Measurements from ENCODE around the gene SLC29A1. TPM values are rescaled to one million over a fixed set of nuclear protein-coding genes. Genes with fewer than 3 reads are reported as not detected.

SLC29A1 gene
- total and polyA plus RNA-seq, 9 of the 15 experiments (the other 6 are each of a cell fraction or from before 2014, with no cell fraction given), result 18.9 to 170 (median 57.7) TPM

DNA sequence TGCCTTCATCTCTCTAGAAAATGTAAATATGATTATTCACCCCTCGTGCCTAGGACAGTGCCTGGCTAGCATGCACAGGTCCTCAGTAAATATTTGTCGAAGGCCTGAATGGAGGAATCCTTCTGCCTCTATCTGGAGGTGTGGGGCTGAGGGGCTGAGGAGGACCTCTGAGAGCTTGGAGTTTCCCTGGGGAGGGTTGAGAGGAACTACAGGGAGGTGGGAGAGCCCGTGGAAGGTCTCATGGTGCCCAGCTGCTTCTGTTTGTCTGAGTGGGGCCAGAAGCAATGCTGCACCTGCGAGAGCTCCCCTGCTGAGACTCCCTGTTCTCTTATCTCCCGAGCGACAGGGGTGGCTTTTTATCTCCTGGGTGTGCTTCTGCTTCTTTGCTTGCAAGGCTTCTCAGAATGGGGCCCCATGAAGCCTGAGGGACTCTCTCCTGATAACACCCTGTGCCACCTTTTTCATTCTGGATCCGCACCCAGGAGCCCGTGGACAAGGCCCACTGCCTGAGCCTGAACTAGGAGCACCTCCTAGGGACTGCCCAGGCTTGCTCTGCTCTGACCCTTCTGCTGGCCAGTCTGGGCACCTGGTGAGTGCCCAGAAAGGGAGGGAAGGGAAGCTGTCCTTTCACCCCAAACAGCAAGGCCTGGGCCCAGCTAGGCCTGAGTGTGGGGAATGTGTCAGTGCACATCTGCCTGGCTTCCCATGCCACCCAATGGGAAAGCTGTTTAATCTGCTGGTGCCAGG lies 2.4 kb downstream of the SLC29A1 start (continued):
- TF ChIP-seq PHF8 (IDR thresholded peaks at IDR 0.05; ENCODE audit: borderline replicate concordance, low read length), result peak; percentile 16; the same call in 1 of the 2 replicates
- TF ChIP-seq MTA3 (IDR thresholded peaks at IDR 0.05; ENCODE audit: borderline replicate concordance), result peak; percentile 82; the same call in 1 of the 2 replicates
- TF ChIP-seq SP1 (CRISPR knock-in tag; IDR thresholded peaks at IDR 0.05), result no peak
- TF ChIP-seq, protein P1, sequence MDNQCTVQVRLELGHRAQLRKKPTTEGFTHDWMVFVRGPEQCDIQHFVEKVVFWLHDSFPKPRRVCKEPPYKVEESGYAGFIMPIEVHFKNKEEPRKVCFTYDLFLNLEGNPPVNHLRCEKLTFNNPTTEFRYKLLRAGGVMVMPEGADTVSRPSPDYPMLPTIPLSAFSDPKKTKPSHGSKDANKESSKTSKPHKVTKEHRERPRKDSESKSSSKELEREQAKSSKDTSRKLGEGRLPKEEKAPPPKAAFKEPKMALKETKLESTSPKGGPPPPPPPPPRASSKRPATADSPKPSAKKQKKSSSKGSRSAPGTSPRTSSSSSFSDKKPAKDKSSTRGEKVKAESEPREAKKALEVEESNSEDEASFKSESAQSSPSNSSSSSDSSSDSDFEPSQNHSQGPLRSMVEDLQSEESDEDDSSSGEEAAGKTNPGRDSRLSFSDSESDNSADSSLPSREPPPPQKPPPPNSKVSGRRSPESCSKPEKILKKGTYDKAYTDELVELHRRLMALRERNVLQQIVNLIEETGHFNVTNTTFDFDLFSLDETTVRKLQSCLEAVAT (IDR thresholded peaks at IDR 0.05), result 0 out of 4 replicates have a peak, but pooled peaks of 1 of the 2 experiments have one; percentile 35
- TF ChIP-seq, protein P2, sequence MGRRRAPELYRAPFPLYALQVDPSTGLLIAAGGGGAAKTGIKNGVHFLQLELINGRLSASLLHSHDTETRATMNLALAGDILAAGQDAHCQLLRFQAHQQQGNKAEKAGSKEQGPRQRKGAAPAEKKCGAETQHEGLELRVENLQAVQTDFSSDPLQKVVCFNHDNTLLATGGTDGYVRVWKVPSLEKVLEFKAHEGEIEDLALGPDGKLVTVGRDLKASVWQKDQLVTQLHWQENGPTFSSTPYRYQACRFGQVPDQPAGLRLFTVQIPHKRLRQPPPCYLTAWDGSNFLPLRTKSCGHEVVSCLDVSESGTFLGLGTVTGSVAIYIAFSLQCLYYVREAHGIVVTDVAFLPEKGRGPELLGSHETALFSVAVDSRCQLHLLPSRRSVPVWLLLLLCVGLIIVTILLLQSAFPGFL (CRISPR knock-in tag; IDR thresholded peaks at IDR 0.05), result no peak
- TF ChIP-seq ZNF354B (CRISPR knock-in tag; IDR thresholded peaks at IDR 0.05), result no peak
- peak; percentile 99 for TF ChIP-seq CBFA2T3 (IDR thresholded peaks at IDR 0.05)
- no peak for TF ChIP-seq HNRNPLL (IDR thresholded peaks at IDR 0.05; ENCODE audit: low read depth, low read length, poor library complexity, severe bottlenecking)
- no peak for TF ChIP-seq ADNP (tag; IDR thresholded peaks at IDR 0.05)
- TF ChIP-seq SRSF3 (IDR thresholded peaks at IDR 0.05; ENCODE audit: insufficient read depth, low read length), result no peak
- TF ChIP-seq, protein P3, sequence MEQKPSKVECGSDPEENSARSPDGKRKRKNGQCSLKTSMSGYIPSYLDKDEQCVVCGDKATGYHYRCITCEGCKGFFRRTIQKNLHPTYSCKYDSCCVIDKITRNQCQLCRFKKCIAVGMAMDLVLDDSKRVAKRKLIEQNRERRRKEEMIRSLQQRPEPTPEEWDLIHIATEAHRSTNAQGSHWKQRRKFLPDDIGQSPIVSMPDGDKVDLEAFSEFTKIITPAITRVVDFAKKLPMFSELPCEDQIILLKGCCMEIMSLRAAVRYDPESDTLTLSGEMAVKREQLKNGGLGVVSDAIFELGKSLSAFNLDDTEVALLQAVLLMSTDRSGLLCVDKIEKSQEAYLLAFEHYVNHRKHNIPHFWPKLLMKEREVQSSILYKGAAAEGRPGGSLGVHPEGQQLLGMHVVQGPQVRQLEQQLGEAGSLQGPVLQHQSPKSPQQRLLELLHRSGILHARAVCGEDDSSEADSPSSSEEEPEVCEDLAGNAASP (IDR thresholded peaks at IDR 0.05), result no peak
- no peak for TF ChIP-seq NELFE (IDR thresholded peaks at IDR 0.05; ENCODE audit: insufficient read depth, insufficient read length)
- TF ChIP-seq, protein P4, sequence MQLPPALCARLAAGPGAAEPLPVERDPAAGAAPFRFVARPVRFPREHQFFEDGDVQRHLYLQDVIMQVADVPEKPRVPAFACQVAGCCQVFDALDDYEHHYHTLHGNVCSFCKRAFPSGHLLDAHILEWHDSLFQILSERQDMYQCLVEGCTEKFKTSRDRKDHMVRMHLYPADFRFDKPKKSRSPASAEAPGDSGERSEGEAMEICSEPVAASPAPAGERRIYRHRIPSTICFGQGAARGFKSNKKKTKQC (CRISPR knock-in tag; IDR thresholded peaks at IDR 0.05), result no peak; the same call in 1 of the 2 replicates
- TF ChIP-seq C11orf30 (IDR thresholded peaks at IDR 0.05; ENCODE audit: low read depth), result no peak
- TF ChIP-seq, protein P5, sequence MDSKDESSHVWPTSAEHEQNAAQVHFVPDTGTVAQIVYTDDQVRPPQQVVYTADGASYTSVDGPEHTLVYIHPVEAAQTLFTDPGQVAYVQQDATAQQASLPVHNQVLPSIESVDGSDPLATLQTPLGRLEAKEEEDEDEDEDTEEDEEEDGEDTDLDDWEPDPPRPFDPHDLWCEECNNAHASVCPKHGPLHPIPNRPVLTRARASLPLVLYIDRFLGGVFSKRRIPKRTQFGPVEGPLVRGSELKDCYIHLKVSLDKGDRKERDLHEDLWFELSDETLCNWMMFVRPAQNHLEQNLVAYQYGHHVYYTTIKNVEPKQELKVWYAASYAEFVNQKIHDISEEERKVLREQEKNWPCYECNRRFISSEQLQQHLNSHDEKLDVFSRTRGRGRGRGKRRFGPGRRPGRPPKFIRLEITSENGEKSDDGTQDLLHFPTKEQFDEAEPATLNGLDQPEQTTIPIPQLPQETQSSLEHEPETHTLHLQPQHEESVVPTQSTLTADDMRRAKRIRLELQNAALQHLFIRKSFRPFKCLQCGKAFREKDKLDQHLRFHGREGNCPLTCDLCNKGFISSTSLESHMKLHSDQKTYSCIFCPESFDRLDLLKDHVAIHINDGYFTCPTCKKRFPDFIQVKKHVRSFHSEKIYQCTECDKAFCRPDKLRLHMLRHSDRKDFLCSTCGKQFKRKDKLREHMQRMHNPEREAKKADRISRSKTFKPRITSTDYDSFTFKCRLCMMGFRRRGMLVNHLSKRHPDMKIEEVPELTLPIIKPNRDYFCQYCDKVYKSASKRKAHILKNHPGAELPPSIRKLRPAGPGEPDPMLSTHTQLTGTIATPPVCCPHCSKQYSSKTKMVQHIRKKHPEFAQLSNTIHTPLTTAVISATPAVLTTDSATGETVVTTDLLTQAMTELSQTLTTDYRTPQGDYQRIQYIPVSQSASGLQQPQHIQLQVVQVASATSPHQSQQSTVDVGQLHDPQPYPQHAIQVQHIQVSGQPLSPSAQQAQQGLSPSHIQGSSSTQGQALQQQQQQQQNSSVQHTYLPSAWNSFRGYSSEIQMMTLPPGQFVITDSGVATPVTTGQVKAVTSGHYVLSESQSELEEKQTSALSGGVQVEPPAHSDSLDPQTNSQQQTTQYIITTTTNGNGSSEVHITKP (IDR thresholded peaks at IDR 0.05; ENCODE audit: partially characterized antibody), result peak; percentile 91
- TF ChIP-seq MXI1 (IDR thresholded peaks at IDR 0.05; ENCODE audit: low read depth, low read length), result peak; percentile 47; the same call in 1 of the 2 replicates
- TF ChIP-seq, protein P6, sequence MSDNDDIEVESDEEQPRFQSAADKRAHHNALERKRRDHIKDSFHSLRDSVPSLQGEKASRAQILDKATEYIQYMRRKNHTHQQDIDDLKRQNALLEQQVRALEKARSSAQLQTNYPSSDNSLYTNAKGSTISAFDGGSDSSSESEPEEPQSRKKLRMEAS (CRISPR knock-in tag; IDR thresholded peaks at IDR 0.05), result peak; percentile 48; the same call in 1 of the 2 replicates
- peak; percentile 94 for TF ChIP-seq SMARCA4 (IDR thresholded peaks at IDR 0.05)
- peak; percentile 67; the same call in 1 of the 2 replicates for TF ChIP-seq NCOA1 (IDR thresholded peaks at IDR 0.05; ENCODE audit: low read depth)
- TF ChIP-seq ZNF583 (CRISPR knock-in tag; IDR thresholded peaks at IDR 0.05), result peak; percentile 77; the same call in 1 of the 2 replicates
